ENCODE results near the gene KLHL8.

GRCh38 chr4:87257523-87257922 is 37.1 kb upstream of the KLHL8 start:
- TF ChIP-seq CTCF (conservative IDR thresholded peaks at IDR 0.05; ENCODE audit: low read depth, low read length) (no peak), EZH2 (IDR thresholded peaks at IDR 0.05; ENCODE audit: borderline replicate concordance, low read depth, low read length, poor library complexity, severe bottlenecking) (no peak)
